ENCODE results near the gene NAPB.

DNA sequence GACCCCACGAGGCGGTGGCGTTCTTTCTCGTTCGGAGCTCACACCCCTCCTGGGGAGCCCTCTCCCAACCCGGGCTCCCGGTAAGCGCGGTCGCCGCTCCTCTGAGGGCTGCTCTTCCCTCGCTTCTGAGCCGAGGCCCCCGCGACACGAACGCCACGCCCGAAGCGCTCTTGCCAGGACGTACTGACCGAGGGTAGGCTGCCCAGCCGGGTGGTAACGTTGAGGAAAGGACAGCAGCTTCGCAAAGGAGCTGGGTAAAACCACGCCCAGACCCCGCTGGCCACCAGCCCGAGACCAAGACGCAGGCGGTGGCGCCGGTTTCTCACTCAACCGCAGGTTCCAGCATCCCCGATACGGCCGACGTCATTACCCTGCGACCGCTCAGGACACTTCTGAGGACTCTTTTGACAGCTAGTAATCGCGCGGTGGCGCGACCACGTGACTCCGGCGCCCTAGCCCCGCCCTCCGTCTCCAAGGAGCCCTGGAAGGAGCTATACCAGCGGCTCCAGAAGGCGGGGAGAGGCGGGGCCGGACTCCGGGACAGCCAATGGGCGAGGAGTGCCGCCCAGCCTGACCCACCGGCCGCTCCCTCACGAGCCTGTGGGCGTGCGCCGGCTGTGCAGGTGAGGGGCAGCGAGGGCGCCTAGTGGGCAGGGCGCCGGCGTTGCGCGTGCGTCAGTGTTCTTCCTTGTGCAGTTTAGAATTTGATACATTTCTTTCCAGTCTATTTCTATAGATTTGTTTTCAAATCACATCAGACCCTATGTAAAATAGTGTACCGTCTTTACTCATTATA, 63.3 kb downstream of the NAPB start:
- TF ChIP-seq ATF2 (IDR thresholded peaks at IDR 0.05; ENCODE audit: low read length), result no peak
- TF ChIP-seq ESRRA (IDR thresholded peaks at IDR 0.05; ENCODE audit: low read length), result no peak
- TF ChIP-seq RCOR1 (conservative IDR thresholded peaks at IDR 0.05; ENCODE audit: low read depth, low read length), result no peak
- no peak for TF ChIP-seq EZH2 (IDR thresholded peaks at IDR 0.05; ENCODE audit: borderline replicate concordance, control insufficient read depth, low read depth, low read length)
- TF ChIP-seq NRF1 (conservative IDR thresholded peaks at IDR 0.05; ENCODE audit: low read depth, low read length), result peak; percentile 77
- TF ChIP-seq ATF3 (IDR thresholded peaks at IDR 0.05; ENCODE audit: borderline replicate concordance, extremely low read depth, low read depth, low read length), result peak; percentile 90; the same call in 1 of the 2 replicates
- TF ChIP-seq POLR2AphosphoS5 (IDR thresholded peaks at IDR 0.05; ENCODE audit: low read length), result peak; percentile 78; the same call in 1 of the 2 replicates
- no peak; a peak in 2 of 6 replicates for TF ChIP-seq CTCF (IDR thresholded peaks at IDR 0.05 in 2 of 3, conservative IDR thresholded peaks at IDR 0.05 in 1 of 3; ENCODE audit: control insufficient read depth in 2 of 3, extremely low read depth in 1 of 3, insufficient read depth in 1 of 3, low read depth in 3 of 3, low read length in 3 of 3)
- TF ChIP-seq FOS (IDR thresholded peaks at IDR 0.05; ENCODE audit: borderline replicate concordance, extremely low read depth, insufficient read length), result no peak
- no peak for TF ChIP-seq FOXM1 (IDR thresholded peaks at IDR 0.05; ENCODE audit: low read depth, low read length)
- no peak; the same call in 1 of the 2 replicates for TF ChIP-seq BACH1 (IDR thresholded peaks at IDR 0.05; ENCODE audit: borderline replicate concordance)
- TF ChIP-seq, protein P1, sequence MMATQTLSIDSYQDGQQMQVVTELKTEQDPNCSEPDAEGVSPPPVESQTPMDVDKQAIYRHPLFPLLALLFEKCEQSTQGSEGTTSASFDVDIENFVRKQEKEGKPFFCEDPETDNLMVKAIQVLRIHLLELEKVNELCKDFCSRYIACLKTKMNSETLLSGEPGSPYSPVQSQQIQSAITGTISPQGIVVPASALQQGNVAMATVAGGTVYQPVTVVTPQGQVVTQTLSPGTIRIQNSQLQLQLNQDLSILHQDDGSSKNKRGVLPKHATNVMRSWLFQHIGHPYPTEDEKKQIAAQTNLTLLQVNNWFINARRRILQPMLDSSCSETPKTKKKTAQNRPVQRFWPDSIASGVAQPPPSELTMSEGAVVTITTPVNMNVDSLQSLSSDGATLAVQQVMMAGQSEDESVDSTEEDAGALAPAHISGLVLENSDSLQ (IDR thresholded peaks at IDR 0.05), result peak; percentile 95
- peak in 1 of 2 experiments; percentile 48; a peak in 1 of 4 replicates for TF ChIP-seq EP300 (IDR thresholded peaks at IDR 0.05; ENCODE audit: borderline replicate concordance in 1 of 2, control insufficient read depth in 1 of 2, low read depth in 2 of 2, low read length in 2 of 2)
- TF ChIP-seq, protein P2, sequence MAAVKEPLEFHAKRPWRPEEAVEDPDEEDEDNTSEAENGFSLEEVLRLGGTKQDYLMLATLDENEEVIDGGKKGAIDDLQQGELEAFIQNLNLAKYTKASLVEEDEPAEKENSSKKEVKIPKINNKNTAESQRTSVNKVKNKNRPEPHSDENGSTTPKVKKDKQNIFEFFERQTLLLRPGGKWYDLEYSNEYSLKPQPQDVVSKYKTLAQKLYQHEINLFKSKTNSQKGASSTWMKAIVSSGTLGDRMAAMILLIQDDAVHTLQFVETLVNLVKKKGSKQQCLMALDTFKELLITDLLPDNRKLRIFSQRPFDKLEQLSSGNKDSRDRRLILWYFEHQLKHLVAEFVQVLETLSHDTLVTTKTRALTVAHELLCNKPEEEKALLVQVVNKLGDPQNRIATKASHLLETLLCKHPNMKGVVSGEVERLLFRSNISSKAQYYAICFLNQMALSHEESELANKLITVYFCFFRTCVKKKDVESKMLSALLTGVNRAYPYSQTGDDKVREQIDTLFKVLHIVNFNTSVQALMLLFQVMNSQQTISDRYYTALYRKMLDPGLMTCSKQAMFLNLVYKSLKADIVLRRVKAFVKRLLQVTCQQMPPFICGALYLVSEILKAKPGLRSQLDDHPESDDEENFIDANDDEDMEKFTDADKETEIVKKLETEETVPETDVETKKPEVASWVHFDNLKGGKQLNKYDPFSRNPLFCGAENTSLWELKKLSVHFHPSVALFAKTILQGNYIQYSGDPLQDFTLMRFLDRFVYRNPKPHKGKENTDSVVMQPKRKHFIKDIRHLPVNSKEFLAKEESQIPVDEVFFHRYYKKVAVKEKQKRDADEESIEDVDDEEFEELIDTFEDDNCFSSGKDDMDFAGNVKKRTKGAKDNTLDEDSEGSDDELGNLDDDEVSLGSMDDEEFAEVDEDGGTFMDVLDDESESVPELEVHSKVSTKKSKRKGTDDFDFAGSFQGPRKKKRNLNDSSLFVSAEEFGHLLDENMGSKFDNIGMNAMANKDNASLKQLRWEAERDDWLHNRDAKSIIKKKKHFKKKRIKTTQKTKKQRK (IDR thresholded peaks at IDR 0.05; ENCODE audit: low read depth, low read length), result no peak

Measured in GM12878 (cell line).